Stomach (tissue), 4 donors: ENCODE results near the gene SNX17.

ENCODE experiments used
- EP300 ChIP-seq: sonication (generic); formaldehyde crosslinking; IDR thresholded peaks from one replicate; pipeline ENCODE4 v1.6.1; 2017; ENCODE audit warnings: antibody characterized with exemption
- POLR2A ChIP-seq, 4 donors: fragments of 450-650 bp; IDR thresholded peaks; one replicate each; pipeline ENCODE4 v1.6.1; 2016; ENCODE audit warnings: antibody characterized with exemption in 4 of 4, control low read depth in 2 of 4, mild to moderate bottlenecking in 1 of 4, moderate library complexity in 1 of 4
- POLR2AphosphoS5 ChIP-seq, 3 donors: sonication (generic); formaldehyde crosslinking; IDR thresholded peaks; one replicate each; pipeline ENCODE4 v1.6.1; 2016; ENCODE audit warnings: antibody characterized with exemption in 3 of 3
- TF ChIP-seq, protein P1 (sequence below), 7 experiments: fragments of 450-650 bp in 4 of 7; fragments of 200-600 bp in 3 of 7; sonication (generic) in 3 of 7; IDR thresholded peaks; one replicate each; pipeline ENCODE4 v1.5.1; 2016 to 2019; ENCODE audit warnings: antibody characterized with exemption in 7 of 7, control low read depth in 2 of 7, mild to moderate bottlenecking in 1 of 7

DNA sequence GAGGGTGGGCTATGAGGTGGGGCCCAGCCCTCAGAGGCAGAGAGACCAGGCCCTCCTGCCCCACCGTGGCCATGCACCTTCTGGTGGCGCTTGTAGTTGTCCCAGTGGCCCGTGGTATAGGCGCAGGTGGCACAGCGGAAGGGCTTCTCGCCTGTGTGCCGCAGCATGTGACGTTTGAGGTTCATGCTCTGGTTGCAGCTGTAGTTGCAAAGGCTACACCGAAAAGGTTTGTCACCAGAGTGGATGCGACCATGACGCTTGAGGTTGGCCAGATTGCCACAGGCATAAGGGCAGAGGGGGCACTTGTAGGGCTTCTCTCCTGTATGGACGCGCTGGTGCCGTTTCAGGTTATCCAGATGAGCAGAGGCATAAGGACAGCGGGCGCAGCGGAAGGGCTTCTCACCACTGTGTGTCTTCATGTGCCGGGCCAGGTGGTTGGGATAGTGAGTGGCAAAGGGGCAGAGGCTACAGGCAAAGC is 7.2 kb downstream of the SNX17 start:
- TF ChIP-seq POLR2A (IDR thresholded peaks at IDR 0.05) (no peak), EP300 (no peak), POLR2AphosphoS5 (IDR thresholded peaks at IDR 0.05) (peak in 1 of 3 donors; percentile 30)
- TF ChIP-seq, protein P1, sequence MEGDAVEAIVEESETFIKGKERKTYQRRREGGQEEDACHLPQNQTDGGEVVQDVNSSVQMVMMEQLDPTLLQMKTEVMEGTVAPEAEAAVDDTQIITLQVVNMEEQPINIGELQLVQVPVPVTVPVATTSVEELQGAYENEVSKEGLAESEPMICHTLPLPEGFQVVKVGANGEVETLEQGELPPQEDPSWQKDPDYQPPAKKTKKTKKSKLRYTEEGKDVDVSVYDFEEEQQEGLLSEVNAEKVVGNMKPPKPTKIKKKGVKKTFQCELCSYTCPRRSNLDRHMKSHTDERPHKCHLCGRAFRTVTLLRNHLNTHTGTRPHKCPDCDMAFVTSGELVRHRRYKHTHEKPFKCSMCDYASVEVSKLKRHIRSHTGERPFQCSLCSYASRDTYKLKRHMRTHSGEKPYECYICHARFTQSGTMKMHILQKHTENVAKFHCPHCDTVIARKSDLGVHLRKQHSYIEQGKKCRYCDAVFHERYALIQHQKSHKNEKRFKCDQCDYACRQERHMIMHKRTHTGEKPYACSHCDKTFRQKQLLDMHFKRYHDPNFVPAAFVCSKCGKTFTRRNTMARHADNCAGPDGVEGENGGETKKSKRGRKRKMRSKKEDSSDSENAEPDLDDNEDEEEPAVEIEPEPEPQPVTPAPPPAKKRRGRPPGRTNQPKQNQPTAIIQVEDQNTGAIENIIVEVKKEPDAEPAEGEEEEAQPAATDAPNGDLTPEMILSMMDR (IDR thresholded peaks at IDR 0.05), result no peak
